HG02870 (cell line): ENCODE results near the gene KIAA0408.
"Not testable (repeated sequence)": the region's sequence is repeated elsewhere in the genome, so short reads cannot be mapped to it uniquely, and the experiment has no call there.

Experiments
- ATAC-seq: cut with Tn5 transposase; IDR thresholded peaks from one replicate; pipeline ENCODE4 v1.9.1; 2021; ENCODE audit warnings: mild to moderate bottlenecking, moderate library complexity; ENCODE audit not compliant: unreplicated experiment

The KIAA0408 gene

DNA sequence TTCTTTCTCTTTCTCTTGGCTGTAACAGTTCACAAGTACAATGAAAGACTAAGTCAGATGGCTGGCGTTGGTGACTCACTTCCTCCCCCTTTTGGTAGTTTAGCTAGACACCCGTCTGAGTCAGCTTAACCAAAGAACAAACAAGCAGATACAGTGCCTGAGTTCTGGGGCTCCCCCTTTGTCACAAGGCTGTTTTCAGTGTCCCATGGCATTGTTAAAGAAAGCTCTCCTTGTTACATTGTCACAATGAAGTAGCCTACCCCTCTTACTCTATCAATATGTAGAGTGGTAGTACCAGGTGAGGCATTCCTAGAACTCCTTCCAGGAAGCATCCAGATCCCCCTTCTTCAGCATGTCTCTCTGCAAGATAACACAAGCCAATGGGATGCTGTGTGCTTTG is 38.6 kb downstream of the KIAA0408 start:
- ATAC-seq, result peak; percentile 100

DNA sequence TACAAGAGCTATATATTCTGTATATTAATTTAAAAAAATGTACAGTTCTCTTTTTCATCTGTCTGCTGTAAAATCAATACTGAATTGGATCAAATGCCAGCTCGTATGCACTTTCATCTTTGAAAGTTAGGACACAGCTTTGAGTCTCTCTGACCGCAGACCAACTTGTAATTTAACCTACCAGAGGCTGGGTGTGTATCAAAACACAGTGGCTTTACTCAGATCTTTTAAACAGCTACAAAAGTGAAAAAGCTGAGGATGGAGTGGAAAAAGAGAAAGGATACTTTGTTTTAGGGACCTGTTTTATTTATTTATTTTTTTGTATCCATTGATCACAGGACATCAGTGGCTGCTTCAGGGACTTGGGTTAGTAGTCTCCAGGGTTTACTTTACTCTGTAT is 44.1 kb downstream of the KIAA0408 start:
- ATAC-seq, result no peak

DNA sequence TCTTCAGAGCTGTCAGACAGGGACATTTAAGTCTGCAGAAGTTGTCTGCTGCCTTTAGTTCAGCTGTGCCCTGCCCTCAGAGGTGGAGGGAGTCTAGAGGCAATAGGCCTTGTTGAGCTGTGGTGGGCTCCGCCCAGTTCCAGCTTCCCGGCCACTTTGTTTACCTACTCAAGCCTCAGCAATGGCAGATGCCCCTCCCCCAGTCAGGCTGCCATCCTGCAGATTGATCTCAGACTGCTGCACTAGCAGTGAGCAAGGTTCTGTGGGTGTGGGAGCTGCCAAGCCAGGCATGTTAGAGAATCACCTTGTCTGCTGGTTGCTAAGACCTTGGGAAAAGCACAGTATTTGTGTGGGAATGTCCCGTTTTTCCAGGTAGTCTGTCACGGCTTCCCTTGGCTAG is 46.1 kb downstream of the KIAA0408 start:
- ATAC-seq, result not testable (repeated sequence)

DNA sequence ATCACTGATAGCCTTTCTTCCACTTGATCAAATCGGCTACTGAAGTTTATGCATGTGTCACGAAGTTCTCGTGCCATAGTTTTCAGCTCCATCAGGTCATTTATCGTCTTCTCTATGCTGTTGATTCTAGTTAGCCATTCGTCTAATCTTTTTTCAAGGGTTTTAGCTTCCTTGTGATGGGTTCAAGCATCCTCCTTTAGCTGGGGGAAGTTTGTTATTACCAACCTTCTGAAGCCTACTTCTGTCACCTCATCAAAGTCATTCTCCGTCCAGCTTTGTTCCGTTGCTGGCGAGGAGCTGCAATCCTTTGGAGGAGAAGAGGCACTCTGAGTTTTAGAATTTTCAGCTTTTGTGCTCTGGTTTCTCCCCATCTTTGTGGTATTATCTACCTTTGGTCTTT is 47.2 kb downstream of the KIAA0408 start:
- not testable (repeated sequence) for ATAC-seq
